T47D (cell line): ENCODE measurements around the gene ITGB6.

ENCODE experiments used
- DNase-seq, 2 experiments: peaks; one replicate each; pipeline versions ENCODE4 v3.0.0 to v3.0.0-alpha.2; 2011 to 2012; ENCODE audit warnings: low read depth in 1 of 2, low spot score in 1 of 2
- JUND ChIP-seq: IDR thresholded peaks from 2 replicates; pipeline ENCODE4 v1.6.1; 2012; ENCODE audit warnings: low read depth
- in situ Hi-C: cut with HindIII; loops from 2 replicates; pipeline ENCODE4 v1.10.0; 2016; ENCODE audit warnings: low sequenced_read_pairs, low pct_unique_long_range_greater_than_20kb

Gene ITGB6

DNA sequence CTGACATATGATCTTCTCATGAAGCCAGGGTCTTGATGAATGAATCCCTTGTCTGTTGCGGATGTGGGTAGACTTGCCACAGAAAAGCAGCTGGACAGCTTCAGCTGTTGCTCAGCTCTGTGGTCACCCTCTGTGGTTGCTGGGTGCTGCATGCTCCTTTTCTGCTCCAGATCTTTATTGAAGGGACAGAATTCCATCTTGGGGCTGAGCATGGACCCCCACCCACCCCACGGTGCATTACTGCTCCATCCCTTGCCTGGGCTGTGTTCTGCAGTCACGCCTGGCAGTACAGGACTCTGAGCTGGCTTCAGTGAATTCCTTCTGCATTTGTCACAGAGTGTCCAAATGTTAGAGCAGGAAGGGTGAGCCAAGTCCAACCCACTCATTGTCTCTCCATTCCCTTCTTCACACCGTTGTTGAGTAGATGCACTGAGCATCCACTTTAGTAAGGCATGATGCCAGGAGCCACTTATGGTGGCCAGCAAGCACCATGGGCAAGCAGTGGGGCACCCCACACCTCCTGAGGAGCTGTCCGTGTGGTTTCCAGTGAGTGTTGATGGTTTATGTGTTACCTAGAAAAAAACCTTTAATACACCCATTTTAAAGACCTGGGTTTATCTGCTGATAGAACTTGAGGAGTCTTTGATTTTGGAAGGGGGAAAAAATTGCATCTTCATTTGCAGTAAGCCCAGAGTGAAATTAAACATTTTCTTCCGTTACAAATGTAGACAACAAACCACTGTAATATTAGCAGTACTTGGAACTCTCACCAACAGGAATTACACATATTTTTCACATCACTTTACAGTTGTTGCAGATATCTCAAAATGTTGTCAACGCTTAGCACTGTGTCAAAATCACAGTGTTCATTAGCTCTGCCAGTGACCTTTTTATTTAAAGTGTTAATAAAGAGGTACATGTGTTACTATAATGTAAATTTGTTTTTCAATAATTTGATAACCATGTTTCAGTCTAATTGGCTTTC, 14.7 kb upstream of the ITGB6 start:
- peak in 1 of 2 experiments; percentile 59 for DNase-seq
- in situ Hi-C loops = no loop called here
- no peak for TF ChIP-seq JUND

DNA sequence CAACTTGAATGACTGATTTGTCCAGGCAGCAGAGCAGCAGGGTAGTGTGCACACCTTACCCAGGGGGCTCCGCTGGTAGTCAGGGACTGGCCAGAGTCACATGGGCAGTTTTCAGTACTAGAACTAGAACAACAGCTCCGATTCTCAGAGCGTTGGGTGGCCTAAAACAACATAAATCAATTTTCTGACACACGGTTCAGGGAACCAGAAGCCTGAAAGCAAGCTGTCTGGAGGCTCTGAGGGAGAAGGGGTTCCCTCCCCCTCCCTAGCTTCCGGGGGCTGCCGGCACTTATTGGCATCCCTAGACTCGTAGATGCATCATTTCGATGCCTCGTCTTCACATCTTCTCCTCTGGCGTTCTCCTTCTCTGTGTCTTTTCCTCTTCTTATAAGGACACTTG, 13.4 kb upstream of the ITGB6 start:
- in situ Hi-C loops = no loop called here
- DNase-seq = no peak
- no peak for TF ChIP-seq JUND

DNA sequence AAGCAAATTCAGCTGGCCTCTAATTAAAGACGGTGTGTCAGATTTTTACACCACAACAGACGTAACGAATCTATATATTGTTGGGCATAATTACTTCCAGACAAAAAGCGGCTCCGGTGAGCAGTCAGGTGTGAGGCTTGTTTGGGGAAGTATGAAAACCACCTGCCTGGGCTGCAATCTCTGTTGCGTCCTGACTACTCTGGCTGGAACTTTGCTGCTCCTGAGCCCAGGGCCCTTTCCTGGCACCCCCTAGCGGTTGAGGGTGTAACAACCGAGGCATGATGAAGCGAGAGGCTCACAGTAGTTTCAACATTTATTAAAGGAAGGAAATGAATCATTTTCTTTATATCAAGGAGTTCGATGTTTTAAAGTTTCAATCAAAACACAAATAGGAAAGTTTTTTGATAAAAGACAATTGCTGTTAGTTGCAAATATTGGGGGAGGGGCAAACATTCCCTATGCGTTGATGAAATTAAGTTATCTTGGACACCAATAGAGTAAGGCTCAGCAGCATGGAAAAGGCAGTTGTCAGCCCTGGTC, 10.6 kb upstream of the ITGB6 start:
- no peak for TF ChIP-seq JUND
- DNase-seq = peak; percentile 28 to 77
- in situ Hi-C loops = no loop called here

DNA sequence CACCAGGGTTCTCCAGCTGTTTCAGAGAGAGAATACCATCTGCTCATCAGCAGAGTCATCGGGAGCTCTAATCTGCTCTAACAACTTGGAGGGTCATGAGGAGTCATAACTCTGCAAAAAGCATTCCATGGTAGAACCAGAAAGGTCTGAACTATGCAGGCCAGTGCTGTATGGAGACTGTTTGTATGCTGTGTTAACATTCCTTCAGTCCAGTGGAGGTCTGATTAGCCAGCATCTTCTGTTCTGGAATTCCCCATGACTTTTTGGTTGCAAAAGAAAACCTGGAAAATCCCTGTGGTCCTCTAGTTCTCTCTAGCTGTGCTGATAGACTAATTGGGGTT, 9.4 kb upstream of the ITGB6 start:
- DNase-seq = no peak
- TF ChIP-seq JUND = no peak
- in situ Hi-C loops = no loop called here

DNA sequence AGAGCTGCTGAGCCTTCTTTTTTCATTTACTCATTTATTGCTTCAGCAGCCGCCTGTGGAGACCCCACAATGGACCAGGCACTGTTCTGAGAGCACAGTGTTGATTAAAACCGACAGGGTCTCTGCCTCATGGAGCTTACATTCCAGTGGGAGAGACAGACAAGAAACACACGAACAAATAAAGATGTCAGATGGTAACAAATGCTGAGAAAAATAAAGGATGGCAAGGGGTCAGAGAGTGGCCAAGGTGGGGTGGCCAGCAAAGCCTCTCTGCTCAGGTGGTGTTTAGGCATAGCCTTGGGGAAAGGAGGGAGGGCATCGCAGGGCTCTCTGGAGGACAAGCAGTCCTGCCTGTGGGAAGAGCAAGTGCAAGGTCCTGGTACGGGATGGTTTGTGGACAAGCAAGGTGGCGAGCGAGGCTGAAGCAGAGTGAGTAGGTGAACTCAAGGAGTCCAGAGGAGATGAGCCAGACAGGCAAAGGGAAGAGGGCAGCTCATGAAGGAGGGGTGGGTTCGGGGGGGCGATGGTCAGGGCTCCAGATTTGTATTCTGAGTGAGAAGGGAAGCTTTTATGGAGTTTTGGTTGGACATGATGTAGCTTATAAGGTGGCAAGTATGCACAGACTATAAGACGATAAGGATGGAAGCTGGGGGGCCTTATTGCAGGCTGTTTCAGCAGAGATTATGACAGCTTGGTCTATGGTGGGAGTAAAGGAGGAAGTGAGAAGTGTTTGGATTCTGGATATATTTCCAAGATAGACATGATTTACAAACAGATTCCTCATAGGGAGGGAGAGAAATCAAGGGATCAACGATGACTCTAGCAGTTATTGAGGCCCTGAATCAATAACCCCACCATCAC, 8.8 kb upstream of the ITGB6 start:
- DNase-seq = no peak
- in situ Hi-C loops = no loop called here
- no peak for TF ChIP-seq JUND

DNA sequence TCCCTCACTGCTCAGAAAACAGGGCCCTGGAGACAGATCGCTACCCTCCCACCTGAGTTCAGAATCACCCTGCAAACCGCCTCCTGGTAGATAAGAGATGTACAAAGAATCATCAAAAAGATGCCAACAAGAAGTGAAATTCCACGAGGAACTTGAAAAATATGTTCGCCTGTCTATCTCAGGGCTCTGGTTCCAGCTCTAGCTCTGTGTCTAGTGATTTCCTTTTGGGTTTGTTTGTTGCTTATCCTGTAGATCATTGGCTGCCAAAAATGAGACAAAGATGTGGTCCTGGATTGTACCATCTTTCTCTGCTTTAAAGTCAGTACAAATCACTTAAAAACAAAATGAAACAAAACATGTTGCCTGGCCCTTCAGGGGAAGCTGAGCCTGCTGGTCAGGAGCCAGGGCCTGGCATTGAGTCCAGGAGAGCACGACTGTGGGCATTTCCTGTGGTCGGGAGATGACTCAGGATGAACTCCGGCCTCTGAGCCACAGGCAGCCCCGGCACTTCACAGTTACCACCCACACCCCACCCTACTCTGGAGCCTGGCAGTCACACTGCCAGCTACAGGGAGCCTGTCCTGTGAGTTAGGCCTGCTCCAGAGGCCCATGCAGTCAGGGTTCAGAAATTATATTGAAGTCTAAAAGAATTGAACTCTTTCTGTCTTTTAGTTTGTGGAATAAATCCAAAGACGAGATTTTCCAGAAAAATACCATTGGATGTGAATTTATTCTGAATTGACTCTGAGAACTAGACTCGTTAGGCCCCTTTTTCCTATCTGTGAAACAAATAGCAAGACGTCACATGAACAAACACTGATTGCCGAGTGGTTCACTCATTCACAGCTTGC, 8.0 kb upstream of the ITGB6 start:
- in situ Hi-C loops = no loop called here
- no peak for TF ChIP-seq JUND
- DNase-seq = peak in 1 of 2 experiments; percentile 28

DNA sequence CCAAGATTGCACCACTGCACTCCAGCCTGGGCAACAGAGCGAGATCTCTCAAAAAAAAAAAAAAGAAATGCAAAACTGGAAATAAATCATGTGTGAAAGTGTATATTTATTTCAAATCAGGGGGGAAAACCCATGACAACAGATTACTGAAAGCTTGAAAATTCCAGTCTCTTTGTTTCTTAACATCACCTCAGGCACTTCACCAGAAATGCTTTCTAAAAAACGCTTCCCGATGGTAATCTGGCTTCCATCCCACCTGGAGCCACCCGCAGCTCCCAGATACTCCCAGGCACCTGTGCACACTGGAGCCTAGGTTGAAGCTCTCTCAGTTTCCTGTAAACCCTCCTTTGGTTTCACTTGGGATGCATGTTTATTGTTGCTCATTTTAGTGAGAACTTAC, 7.2 kb upstream of the ITGB6 start:
- in situ Hi-C loops = no loop called here
- no peak for TF ChIP-seq JUND
- no peak for DNase-seq

DNA sequence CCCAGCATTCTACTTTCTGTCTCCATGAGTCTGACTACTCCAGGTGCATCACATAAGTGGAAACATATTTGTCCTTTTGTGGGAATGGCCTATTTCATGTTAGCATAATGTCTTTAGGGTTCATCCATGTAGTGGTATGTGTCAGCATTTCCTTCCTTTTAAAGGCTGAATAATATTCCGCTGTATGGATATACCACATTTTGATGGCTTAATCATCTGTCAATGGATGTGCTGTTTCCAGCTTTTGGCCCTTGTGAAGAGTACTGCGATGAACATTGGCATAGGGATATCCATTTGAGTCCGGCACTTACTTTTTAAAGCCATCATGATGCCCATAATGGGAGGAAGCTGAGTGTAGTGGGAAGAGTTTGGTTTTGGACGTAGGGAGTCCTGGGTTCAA, 6.4 kb upstream of the ITGB6 start:
- no peak for DNase-seq
- no peak for TF ChIP-seq JUND
- in situ Hi-C loops = no loop called here

DNA sequence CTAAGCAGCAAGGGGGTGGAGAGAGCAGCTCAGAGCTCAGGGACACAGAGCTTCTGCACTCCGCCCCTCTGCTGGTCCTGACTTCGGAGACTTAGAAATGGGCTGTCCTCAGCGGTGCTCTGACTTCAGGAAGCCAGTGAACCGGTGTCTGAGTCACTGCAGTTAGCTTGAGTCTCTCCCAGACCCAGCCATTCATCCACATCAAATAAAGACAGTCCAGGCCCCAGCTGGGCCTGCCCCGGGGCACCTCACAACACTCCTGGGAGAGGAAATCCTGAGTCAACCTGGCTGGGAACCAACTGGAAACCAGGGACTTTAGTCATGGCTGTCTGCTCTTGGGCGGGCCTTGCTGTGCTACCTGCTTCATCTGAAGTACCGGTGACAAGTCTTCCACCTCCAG, 5.4 kb upstream of the ITGB6 start:
- DNase-seq = peak in 1 of 2 experiments; percentile 43
- in situ Hi-C loops = no loop called here
- no peak for TF ChIP-seq JUND

DNA sequence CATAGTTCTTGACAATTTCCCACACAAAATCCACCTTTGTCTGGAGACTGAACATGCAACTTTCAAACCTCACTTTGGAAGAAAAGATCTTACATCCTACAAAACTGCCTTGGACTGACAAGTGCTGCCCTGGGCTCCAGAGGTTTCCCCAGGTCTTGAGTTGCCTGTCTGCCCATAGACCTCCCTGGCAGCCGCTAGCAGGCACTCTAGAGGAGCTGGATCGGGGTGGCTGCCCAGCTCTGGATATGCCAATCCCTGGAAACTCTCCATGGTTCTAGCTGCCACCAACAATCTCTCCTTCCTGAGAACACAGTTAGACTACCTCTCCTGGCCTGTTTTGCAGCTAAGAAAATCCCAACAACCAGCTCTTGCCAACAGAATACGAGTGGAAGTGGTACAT, 3.4 kb upstream of the ITGB6 start:
- in situ Hi-C loops = no loop called here
- TF ChIP-seq JUND = no peak
- DNase-seq = no peak

DNA sequence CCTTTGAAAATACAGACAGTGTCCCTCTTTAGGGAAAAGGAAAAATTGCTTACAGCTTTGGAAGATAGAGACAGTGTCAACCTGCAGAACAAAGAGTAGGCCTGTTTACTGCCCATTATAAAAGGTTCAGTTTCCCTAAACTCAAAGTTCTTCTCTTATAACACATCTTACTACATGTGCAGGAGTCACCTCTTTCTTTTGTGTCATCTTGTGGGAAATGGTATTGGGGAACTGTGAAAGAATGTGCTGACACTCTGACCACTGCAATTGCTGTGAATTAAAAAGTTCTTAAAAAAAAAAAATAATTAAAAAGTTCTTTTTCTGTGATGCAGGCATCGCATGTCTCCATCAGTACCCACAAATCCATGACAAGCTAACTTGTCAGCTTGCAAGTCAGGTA, 2.9 kb upstream of the ITGB6 start:
- in situ Hi-C loops = no loop called here
- DNase-seq = no peak
- no peak for TF ChIP-seq JUND
